ENCODE measurements around the gene RAB37.

Gene RAB37

DNA sequence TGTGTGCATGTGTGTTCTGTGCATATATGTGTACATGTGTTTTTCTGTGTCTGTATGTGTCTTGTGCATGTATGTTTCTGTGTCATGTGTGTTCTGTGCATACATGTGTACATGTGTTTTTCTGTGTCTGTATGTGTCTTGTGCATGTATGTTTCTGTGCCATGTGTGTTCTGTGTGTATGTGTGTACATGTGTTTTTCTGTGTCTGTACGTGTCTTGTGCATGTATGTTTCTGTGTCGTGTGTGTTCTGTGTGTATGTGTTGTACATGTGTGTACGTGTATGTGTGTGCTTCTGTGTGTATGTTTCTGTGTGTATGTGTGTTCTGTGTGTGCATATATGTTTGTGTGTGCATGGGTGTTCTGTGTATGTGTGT, 8.4 kb upstream of the RAB37 start:
- no peak for DNase-seq

DNA sequence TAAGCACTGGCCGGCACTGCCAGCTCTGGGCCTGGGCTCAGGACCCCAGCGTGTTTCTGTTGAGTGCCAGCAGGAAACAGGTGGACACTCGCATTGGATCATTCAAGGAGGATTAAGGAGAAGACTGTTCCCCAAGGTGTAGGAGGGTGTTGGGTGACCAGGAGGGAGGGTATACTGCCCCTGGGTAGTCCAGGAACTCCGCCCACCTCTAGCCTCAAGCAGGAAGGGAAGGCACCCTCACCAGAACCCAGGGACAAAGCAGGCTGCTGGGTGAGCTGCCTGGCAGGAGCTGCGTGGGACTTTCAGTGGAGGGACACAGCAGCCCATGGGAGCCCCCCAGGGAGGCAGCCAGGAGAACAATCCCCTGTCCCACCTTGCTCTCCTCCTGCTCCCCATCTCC, 7.7 kb upstream of the RAB37 start:
- DNase-seq = no peak

DNA sequence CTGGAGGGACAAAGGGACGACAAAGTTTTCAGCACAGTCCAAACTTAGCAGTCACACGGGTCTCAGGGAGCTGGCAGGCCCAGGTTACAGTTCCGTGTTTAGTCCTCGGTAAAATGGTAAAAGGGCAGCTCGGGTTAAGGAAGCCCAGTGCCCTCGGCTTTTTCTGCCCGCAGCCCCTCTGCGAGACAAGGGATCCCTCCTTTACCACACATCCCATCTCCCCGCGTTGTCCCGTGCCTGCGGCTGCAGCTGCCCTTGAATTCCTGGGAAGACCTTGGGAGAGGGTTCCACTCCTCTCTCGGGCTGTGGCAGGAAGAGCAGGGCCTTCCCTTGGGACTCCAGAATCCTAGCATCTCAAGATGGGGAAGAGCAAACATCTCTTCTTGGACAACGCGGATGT, 7.2 kb upstream of the RAB37 start:
- DNase-seq = no peak

DNA sequence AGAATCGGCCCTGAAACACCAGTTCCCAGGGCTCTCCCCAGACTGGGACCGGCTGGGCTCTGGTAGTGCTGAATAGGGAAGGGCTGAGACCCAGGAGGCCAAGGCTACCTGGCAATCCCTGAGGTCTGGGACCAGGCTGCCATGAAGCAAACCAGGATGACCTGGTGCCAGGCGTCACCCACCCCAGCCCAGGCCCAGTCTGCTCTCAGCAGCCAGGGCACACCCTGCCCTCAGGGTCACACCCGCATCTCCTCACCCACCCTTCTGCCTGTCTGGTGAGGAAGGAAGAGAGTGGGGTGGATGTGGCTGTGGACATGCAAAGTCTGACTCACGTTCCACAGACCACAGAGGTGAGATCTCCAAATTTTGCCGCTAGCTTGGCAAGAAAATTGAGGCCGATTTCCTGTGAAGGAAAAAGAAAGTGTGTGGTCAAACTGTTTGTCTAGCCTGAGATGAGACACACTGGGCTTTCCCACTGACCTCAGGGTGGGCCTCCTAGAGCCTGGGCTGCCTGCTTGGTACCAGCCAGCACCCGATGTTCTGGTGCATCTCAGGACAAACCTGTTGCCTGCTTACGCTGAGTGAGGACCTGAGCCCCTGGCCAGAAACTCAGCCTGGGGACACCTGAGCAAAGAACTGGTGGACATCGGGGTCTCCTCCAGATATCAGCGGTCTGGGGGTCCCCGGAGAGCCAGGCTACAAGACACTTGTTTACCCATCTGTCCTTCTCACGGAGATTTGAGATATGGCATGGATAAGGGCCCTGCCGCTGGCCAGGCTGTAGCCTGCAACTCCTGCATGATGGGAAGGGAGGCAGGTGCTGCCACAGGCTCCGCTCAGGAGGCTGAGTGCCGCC, 6.3 kb upstream of the RAB37 start:
- DNase-seq = no peak

DNA sequence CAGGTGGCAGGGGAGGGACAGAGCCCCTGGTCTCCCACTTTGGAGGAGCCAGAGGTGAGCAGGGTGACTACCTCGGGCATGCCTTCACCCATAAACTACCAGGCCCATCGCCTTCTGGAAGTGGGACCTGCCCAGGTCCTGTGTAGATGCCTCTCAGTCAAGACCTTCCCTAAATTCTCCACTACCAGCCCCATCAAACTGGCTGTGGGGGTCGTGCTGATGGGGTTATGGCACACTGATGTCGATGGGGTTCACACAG, 5.8 kb upstream of the RAB37 start:
- no peak for DNase-seq

DNA sequence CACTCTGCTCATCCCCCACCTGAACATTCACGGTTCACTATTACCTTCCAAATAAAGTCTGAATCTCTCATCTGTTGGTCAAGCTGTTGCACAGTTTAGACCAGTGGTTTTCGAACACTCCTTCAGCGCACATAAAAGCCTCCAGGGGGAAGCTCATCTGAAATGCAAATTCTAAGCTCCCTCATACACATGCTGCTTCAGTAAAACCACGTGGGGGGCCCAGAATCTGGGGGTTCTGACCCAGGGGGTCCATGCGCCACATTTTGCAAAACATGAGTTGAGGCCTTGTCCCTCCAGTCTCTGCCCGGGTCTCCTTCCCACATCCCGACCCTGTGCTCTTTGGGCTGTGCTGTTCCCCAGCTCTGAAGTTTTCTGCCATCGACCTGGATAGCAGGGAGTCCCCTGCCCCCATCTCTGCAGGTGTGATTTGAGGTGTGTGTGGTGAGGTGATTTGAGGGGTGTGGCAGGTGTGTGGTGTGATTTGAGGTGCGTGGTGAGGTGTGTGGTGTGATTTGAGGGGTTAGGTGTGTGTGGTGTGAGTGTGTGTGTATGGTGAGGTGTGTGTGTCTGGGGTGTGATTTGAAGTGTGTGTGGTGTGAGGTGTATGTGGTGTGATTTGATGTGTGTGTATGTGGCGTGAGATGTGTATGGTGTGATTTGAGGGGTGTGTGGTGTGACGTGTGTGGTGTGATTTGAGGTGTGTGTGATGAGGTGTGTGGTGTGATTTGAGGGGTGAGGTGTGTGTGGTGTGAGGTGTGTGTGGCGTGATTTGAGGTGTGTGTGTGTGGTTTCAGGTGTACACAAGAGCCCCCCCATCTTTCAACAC, 4.8 kb upstream of the RAB37 start:
- no peak for DNase-seq

DNA sequence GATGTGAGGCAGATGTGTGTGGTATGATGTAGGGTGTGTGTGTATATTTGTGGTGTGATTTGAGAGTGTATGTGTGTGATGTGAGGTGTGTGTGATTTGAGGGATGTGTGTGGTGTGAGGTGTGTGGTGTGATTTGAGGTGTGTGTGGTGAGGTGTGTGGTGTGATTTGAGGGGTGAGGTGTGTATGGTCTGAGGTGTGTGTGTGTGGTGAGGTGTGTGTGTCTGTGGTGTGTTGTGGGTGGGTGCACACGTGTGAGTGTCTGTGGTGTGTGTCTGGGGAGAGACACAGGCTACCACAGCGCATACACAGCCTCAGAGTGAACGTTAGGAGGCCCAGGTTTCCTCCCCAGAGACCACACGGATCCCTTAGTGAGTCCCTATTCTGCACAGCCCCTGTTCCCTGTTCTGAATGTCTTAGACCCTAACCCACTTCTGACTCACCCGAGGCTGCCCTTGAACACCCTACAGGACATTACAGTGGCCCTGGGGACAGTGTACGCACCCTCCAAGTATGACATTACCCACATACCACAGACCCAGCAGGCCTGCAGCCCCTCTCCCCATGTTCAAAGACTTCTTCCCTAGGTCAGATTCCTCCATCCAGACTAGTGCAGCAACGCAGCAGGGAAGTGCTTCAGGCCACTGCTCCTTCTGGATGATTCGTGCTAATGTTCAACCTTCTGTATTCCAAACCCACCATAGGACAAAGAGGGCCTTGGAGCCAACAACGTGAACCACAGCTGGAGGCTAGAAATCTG, 3.5 kb upstream of the RAB37 start:
- DNase-seq = no peak

DNA sequence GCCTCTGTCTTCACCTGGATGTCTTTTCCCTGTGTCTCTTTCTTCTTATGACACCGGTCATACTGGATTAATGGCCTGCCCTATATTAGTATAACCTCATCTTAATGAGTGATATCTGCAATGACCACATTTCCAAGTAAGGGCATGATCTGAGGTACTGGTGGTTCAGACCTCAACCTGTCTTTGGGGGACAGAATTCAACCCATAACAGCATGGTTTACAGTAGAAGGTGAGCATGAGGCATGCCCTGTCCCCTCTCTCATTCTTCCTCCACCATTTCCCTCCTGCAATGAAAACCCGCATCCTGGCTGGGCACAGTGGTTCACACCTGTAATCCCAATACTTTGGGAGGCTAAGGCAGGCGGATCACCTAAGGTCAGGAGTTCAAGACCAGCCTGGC, 2.8 kb upstream of the RAB37 start:
- no peak for DNase-seq

DNA sequence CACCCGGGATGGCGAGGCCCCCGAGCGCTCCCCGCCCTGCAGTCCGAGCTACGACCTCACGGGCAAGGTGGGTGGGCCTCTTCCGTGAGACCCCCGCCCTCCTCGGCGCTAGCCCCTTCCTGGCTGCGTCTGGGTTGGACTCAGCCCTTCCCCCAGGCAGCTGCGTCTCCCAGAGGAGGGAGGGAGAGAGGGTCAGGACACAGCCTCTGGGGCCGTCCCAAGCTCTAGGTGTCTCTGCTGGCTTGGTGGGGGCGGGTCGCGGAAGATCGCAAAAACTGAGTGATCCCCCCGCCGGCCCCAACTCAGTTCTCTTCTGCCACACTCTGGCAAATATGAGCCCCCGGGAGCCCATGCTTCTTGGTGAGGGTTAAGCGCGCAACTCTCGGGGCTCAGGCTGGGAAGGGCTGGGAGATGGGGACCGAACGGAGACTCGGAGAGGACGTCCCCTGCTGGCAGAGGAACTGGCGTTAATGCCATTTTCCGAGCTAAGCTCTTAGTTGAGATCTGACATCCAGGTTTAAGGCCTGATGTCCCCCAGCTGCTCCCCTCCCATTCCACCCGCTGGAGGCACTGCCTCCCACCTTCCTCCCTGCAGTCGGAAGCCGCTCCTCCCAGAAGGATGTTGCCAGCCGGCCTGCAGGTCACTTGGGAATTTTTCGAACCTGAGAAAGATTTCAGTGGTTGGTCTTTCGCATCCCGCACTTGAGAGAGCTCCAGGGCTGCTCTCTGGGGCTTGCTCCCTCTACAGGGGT, 419 bp downstream of the RAB37 start:
- no peak for DNase-seq

DNA sequence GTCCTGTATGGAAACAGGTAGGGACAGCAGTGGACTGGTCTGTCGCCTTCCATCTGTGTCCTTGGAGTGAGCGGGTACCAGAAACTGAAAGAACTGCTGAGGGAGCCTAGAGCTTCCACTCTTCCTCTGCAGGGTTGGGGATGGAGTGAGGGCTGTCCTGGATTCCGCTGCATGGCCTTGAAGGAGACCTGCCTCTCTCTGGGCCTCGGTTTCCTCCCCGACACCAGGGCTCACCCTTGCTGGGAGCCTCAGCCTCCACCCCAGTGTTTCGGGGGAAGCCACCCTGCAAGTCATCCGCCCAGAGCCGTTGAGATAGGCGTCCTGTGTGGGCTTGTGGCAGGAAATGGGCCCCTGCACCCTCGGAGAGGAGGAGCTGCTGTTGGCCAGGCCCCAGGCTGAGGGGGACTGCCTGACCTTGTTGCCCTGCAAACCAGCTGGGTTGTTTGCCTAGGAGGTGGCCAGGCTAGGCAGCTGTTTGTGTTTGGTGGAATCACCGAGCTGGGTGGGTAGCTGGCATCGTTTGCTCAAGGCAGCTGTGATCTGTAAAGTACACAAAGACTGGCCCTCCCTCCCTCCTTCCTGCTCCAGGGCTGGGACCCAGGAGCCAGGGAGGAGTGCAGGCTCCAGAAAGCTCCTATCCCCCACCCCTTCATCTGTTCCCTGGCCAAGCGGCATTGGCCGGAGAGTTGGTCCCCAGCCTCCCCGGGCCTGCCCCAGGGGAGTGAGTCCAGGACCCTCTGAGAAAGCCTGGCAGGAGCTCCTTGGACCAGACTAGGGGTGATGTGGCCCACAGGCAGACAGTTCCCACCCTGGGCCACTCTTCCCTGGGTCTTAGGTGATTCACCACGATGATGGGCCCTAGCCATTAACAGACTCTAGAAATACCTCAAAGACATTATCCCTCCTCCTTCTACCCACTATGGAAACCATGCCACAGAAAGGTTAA, 1.3 kb downstream of the RAB37 start:
- DNase-seq = no peak

DNA sequence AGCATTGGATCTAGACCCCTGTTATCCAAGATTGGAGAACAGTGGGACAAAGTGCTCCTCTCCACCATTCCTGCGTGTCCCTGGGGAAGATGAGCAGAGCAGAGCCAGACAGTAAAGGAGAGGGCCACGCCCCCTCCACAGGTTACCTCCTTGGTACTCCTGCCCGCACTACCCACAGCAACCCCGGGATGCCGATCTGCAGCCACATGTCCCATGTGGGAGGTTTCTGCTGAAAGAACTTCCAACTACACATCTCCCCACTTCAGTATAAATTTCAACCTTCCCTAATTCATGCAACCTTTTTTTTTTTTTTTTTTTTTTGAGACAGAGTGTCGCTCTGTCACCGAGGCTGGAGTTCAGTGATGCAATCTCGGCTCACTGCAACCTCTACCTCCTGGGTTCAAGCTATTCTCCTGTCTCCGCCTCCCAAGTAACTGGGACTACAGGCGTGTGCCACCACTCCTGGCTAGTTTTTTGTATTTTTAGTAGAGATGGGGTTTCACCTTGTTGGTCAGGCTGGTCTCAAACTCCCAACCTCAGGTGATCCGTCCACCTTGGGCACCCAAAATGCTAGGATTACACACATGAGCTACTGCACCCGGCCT, 2.3 kb downstream of the RAB37 start:
- no peak for DNase-seq

DNA sequence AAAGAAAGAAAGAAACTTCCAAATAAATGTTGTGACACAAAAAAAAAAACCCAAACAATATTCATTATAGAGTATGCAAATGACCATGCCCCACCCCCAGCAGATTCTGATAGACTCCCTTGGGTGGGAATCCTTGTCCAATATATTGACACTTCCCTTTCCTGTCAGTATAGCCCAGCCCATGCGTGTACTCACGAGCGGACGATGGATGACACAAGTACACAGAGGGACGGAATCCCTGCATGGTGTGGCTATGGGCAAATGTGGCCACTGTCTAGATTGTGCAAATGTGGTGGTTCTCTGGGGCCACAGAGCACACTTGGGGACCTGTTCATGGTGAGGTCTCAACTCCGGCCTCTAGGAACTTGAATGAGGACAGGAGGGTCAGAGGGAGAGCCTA, 3.1 kb downstream of the RAB37 start:
- no peak for DNase-seq

DNA sequence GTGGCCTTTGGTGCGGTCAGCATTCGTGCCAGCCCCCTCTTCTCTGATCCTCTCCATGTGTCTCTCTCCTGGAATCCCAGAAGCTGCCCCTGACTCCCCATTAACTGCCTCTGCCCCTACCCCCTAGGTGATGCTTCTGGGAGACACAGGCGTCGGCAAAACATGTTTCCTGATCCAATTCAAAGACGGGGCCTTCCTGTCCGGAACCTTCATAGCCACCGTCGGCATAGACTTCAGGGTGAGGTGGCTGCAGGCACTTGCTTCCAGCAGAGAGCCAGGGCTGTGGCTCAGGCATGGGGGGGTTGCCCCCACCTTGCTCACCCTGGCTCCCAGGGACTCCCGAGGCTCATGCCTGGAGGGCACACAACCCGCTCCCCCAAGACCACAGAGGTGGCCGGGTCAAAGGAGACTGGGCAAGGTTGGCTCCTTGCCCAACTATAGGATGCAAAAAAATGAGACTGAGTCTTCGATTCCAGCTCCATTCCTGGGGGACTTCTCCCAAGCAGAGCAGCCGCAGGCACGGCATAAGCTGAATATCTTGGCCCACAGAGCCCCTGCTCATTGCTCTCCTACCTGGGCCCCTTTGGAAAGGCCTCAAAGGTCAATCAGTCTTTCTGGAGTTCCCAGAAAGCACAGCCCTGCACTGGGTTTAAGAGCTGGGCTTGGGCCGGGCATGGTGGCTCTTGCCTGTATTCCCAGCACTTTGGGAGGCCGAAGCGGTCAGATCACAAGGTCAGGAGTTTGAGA, 3.8 kb downstream of the RAB37 start:
- DNase-seq = no peak

DNA sequence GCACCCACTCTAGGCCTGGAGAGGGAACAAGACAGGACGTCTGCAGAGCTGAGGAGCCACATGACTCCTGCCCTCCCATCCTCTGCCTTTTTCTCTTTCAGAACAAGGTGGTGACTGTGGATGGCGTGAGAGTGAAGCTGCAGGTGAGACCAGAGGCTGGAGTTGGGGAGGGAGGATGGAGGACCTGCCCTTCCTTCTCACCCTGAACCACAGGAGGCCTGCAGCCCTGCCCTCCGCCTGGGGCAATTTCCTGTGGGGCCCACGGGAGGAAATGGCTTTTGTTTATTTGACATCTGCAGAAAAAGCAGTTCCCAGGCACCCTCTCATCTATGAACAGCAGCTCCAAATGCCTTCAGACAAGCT, 5.1 kb downstream of the RAB37 start:
- DNase-seq = no peak

DNA sequence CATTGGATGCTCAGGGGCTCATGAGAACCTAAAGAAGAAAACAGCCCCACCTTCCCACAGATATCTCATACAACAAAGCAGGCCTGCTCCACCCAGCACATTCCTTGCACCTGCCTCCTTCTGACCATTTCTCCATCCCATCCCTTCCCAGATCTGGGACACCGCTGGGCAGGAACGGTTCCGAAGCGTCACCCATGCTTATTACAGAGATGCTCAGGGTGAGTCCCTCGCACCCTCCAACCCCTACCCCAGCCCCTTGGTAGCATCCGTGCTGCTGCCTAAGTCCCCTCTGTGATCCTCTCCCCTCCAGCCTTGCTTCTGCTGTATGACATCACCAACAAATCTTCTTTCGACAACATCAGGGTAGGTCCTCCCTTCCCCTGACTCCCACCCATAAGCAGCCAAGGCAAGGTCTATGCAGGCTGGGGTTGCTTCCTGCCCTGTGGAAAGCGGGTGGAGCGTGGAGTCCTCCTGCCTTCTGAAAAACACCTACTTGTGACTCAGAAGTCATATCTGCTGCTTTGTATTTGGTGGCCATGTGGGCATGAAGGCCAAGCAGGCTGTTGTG, 6.0 kb downstream of the RAB37 start:
- DNase-seq = no peak

DNA sequence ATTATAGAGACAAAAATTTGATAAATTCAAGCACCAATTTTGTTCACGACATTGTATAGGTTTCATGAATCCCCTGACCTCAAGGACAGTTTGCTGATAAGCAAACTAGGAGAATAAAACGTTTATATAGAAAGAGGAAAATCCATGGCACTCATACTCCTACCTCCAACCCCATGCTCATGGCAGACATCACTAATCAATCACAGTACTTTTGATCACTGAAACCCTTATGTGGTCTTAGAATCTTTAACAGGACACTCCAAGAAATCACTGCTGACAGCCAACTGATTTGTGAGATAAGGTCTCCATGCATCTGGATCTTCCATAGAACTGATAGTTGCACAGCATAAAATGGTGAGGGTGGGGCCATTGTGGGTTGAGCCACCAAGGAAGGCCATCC, 6.7 kb downstream of the RAB37 start:
- DNase-seq = no peak

DNA sequence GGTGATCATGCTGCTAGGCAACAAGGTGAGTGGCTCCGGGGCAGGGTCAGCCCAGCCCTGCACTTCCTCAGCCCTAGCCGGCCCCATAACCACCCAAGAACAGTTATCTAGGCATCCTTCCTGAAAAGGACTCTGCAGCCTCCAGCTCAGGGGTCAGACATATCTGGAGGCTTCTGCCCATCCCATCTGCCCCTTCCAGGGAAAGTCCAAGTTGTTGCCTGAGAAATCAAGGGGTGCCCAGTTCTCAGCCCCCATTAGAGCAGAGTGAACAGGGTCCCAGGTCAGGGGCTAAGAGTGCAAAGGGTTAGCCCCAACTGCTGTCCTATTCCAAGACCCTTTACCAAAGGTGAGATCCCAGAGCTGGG, 7.3 kb downstream of the RAB37 start:
- no peak for DNase-seq

DNA sequence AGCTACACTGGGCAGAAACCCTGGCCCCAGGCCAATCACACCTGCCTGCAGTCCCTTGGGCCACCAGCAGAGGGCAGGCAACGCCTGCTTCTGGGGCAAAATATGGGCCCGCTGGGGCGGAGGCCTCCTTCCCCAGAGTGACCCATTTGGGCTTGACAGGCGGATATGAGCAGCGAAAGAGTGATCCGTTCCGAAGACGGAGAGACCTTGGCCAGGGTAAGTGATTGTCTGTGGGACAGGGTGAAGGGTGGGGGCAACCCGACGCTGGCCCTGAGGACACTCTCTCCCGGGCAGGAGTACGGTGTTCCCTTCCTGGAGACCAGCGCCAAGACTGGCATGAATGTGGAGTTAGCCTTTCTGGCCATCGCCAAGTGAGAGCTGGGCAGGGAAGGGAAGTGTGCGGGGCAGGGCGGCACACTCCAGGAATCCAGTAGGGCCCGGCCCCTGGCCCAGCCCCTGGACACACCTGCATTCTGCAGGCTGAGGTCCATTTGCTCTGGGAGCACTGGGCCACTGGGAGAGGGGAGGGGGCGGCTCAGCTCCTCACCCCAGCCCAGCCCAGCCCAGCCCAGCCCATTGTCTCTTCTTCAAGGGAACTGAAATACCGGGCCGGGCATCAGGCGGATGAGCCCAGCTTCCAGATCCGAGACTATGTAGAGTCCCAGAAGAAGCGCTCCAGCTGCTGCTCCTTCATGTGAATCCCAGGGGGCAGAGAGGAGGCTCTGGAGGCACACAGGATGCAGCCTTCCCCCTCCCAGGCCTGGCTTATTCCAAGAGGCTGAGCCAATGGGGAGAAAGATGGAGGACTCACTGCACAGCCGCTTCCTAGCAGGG, 7.9 kb downstream of the RAB37 start:
- DNase-seq = peak; percentile 78

DNA sequence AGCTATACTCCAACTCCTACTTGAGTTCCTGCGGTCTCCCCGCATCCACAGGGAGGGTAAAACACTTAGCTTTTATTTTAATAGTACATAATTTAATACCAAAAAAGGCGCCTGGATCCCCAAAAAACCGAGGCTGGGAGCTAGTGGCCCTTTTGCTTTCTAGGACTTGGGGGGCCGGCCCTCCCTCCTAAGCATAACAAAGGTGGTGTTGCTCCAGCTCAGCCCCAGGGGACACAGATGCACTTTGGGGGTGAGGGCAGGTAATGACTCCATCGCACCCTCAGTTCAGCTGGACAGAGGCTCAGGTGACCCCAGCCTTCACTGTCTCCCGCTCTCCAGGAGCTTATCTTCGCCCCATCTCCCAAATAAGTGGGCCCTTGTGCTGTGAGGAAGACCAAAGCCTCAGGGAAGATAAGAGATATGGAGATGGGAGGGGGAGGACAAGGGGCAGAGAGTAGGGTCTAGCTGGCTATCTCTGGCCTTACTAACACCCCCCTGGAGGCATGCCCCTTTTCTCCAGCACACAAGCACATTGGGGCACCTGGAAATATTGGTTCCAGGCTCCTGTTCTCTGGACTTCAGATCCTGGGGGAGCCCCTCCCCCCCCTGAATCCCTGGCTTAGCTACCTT, 8.6 kb downstream of the RAB37 start:
- DNase-seq = no peak

All from NCI-H774 (cell line).